Measurements from ENCODE around the gene RPS27.

Gene RPS27

DNA sequence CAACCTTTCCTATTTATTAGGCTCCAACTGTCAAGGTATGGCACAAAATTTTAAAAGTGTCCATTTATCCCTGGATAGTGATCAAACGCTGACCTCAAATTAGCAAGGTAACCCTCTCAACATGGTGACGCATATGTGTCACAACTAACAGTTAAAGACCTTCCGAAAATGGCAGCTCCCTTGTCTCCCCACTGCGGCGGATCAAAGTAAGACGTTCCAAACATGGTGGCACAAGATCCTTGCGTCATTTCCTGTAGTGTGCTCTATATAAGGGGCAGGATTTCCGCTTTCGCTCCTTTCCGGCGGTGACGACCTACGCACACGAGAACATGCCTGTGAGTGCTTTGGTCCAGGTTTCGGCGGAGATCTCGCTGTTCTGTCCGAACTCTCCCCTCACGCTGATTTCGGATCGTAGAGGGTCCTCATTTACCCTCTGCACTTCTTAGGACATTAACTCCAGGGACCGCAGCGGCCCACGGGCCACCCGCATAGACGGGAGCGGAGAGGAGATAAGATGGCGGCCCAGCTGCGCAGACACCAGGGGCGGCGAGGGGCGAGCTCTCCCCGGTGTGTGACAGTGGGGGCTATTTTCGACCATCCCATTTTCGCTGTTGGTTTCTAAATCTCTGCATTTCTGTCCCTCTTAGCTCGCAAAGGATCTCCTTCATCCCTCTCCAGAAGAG, at the start of gene RPS27:
TSS of gene RPS27 (plus strand) at position 295 of the 683 bp plus-strand sequence. CDS start at position 330, 35 bp downstream.
- DNase-seq = peak; percentile 100

DNA sequence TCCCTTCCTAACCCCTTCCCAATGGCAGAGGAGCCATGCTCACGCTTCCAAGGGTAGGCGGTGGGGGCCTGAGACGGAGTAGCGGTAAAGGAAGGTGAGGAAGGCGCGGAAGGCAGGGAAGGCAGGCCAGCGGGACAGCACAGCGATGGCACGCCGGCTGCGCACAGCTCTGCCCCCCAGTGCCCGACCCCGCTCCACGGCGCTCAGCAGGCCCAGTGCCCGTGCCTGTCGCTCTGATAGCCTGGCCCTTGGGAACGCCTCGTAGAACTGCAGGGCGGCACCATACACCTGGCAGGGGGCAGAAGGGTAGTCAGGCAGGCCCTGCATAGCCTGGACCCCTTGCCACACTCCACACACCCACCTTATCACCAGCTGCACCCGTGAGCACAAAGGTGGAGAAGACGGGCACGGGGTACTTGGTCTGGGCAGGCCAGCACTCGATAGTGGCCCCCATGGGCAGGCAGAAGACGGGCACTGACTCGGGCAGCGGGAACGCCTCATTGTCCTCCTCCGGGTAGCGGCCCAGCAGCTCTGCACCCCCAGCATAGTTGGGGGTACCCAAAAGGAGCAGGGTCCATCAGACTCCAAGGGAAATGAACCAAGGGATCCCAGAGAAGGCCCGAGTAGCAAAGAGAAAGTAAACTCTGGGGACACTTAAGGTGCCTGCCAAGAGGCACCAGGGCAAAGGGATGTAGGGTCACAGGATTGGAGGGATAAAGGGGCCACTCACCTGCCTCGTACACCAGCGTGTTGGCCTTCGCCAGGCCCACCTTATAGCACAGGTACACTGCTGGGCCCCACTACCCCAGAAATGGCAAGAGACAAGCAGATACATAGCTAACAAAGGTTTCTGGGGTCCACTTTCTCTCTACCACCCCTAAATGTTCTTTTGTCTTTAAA, 48.5 kb upstream of the RPS27 start:
- DNase-seq = no peak

DNA sequence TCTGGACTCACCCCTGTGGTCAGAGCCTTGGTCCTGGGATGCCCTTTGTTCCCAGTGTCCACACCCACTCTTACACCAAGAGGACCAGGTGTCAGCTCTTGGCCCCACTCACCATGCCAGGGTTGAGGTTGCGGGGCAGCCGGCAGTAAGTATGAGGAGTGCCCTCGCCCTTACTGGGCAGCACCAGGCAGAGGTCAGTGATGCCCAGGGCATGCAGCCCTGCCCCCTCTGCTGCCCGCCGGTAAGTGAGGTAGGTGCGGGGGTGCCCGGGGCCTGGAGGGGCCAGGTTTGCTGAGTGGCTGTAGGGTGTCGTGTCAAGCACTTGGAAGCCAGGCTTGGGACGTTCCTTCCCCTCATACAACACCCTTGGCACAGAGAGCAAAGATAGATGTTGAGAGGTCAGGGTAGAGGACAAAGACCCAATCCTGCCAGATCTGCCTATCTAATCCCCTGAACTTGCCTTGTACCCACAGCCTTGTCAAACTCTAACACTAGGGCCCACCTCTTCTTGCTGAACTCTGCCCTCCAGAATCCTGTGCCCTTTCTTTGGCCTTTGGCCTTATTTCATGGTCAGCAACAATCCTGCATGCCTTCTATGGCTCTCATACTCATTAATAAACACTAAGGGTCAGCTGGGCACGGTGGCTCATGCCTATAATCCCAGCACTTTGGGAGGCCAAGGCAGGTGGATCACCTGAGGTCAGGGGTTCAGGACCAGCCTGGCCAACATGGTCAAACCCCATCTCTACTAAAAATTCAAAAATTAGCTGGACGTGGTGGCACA, 47.6 kb upstream of the RPS27 start:
- DNase-seq = no peak

DNA sequence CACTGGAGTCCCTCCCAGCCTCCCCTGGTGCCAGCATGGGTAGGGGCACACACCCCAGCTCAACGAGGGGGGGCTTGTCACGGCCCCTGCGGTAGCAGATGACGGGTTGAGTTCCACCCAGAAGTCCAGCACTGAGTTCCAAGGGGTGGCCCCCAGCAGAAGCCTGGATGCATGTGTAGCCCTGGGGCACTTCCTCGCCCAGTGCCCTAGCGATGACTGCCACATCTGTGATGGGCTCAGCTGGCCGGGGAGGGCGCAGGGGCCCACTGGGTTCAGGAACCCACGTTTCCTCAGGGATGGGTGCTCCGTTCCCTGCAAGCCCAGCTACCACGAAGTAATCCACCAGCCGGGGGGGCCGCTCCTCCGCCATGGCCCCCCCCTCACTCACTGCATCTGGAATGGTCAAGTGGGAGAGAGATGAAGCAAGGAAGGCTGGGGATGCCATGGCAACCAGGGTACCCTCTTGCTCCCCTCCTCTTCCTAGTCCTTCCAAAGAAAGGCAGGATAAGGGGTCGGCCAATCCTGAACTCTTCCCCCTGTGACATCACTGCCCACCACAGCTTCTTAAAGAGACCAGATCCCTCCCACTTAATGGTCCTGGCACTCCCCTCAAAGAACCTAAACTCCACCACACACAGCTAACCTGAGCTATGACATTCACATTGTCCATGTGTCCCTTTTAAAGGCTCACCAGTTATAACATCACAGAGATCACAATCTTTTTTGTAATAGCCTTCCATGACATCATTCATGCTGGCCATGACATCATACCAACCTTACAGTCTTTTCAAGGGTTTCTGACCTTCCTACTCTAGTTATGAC, 46.3 kb upstream of the RPS27 start:
- no peak for DNase-seq

DNA sequence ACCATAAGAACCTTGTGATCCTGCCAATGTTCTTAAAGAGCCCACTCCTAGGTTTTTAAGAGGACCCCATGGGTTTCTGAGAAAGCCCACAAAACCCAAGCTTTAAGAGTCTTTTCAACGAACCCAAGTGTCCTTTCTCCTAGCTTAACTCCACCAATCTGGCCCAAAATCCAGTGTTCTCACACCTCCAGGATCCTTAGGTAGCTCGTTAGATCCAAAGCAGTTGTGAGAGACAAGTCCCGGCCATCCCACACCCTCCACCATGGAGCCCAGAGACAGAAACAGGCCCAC, 45.8 kb upstream of the RPS27 start:
- no peak for DNase-seq

DNA sequence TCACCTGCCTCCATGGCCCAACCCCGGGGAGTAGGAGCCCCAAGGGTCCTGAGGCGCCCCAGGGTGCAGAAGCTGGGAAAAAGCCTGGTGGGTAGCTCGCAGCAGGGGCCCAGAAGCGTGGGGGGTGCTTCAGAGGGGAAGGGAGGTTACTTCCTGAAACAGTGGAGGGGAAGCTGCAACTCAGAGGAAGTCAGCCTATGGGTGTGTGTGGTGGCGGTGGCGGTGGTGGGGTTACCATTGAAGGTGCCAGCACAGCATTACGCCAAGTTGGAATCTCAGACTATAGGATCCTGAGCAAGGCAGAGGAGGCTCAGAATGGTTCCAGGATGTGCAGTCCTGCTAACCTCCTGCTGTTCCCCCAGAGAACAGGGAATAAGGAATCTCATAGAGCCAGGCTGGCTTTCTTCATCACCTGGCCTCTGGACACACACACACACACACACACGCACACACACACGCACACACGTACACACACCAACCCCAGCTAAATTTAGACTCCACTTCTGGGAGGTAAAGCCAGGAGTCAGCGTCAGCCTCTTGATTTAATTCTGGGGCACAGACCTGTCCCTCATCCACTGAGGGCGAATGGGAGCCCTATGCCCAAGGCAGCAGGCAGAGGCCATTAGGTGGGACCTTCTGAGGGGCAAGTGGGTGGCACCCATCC, 45.3 kb upstream of the RPS27 start:
- peak; percentile 59 for DNase-seq

DNA sequence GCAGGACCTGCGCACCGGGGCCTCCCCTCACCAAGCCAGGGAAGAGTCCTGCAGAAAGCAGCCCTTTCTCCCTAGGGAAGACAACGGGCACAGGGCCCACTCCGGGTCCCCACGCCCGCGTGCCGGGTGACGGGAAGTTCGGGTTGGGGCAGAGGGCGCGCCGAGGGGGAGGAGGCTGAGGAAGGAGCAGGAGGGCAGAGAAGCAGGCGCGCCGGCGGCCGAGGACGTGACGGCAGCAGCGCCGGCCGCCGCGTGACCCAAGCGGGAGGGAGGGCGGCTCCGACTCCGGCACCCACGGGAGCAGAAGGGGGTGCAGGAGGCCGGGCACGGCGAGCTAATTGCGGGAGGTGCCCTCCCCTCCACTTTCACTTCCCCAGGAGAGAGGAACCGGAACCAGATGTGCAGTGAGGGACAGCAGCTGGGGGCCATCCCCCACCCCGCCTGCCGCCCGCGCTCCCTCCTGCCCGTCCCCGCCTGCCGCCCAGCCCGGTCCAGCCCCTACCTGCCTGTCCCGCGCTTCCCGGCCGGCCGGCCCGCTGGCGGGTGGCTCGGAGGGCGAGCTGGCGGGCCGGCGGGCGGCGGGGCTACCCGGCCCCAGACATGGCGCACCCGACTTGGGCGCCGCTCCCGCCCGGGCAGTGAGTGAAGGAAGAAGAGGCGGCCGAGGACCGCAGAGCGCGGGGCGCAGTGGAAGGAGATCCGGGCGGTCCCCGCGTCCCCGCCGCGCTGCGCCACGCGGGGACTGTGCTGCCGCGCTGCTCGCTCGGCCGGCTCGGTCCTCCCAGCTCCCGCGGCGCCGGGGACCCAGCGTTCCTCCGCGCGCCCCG, 44.6 kb upstream of the RPS27 start:
- DNase-seq = peak; percentile 64

DNA sequence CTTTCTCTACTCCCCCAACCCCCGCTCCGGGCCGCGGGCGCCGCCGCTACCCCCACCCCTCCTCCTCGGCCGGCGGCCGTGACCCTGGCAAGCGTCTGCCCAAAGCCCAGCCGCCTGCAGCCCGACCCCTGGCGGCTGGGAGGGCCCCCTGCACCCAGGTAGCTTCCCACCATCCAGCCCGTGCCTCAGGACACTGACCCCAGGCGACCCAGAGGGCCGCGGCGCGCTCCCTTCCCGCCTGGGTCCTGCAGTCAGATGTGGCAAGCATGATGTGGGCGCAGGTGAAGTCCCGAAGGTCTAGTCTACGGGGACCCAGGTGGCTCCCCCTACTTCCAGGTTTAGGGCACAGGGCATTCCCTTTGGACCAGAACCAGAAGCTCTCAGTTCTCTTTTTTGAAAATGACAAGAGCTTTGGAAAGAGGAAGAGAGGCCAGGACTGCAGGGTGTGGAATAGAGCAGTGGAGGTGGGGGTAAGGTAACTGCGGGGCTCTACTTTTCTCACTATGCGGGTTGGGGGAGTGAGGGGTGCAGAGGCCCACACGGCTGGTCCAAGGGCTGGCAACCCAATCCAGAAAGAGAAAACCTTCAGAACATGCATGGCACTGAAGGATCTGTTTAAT, 43.8 kb upstream of the RPS27 start, which contains the start of gene DENND4B:
TSS of gene DENND4B (minus strand) at position 97 of the 620 bp plus-strand sequence. CDS start 2,344 bp downstream, outside the sequence.
- DNase-seq = peak; percentile 90

DNA sequence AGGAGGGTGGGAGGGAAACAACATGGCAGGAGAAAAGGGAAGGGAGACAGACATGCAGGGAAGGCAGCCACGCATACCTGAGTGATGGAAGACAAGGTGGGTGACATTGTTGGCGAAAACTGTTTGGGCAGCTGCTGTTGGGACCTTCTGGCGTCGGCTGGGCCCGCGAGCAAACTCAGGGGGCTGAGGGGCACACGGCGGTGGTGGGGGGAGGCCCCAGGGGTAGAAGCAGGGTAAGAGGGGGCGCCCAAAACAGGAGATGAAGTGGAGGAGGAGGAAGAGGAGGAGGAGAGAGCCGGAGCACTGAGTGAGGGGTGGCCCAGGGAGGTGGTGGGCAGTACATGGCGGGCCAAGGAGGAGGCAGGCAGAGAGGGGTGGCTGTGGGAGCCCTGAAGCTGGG, 39.4 kb upstream of the RPS27 start:
- DNase-seq = no peak

DNA sequence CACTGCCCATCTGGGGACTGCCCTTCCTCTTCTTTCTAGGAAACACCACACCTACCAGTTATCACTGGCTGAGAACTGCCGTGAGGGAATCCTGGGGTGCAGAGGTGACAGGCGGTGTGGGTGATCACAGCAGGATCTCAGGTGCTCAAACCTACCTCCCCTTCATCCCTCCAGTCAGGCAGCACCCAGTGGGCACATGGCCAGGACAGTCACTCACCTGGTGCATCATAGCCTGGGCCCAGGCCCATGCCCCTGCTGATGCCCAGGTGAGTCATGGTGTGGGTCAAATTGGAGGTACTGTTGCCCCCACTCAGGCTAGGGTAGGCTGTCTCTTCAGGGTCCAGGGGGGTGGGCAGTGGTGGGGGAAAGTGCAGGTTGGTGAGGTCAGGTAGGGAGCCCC, 38.8 kb upstream of the RPS27 start:
- DNase-seq = no peak

DNA sequence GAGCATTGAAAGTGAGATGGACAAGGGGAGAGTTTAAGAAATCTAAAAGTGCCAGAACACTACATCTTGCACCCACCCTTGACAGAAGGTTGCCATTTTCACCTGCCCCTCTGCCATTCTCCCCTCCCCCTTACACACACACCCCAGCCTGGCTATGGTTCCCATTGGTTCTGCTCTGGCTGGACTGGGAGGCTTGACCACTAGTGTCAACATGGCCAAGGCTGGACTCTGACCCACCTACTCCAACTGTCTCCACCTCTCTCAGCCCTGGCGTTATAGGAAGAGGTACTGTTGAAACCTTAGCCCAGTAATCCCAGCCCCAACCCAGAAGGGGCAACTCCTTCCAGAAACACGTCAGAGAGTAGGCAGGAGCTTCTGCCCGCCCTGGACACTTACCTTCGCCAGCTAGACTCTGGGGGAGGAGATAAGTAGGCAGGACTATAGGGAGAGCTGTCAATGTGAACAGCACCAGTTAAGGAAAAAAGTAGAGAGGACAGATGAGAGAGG, 36.6 kb upstream of the RPS27 start:
- no peak for DNase-seq

DNA sequence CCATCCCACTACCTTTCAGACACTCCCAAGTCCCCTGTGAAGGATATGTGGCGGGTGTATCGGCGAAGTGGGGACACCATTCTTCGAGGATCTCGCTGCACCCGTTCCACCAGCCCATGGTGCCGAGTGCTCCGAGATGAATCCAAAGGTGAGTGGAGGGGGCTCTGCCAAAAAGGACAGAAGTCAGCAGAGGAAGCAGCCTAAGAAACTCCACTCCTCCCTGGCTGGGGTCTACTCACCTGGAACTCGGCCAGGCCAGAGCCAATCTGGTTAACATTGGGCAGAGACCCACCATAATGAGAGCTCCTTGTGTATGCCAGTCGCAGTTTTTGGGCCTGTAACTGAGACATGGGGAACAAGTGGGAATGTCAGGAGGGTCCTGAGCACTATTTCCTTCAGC, 35.7 kb upstream of the RPS27 start:
- DNase-seq = no peak

DNA sequence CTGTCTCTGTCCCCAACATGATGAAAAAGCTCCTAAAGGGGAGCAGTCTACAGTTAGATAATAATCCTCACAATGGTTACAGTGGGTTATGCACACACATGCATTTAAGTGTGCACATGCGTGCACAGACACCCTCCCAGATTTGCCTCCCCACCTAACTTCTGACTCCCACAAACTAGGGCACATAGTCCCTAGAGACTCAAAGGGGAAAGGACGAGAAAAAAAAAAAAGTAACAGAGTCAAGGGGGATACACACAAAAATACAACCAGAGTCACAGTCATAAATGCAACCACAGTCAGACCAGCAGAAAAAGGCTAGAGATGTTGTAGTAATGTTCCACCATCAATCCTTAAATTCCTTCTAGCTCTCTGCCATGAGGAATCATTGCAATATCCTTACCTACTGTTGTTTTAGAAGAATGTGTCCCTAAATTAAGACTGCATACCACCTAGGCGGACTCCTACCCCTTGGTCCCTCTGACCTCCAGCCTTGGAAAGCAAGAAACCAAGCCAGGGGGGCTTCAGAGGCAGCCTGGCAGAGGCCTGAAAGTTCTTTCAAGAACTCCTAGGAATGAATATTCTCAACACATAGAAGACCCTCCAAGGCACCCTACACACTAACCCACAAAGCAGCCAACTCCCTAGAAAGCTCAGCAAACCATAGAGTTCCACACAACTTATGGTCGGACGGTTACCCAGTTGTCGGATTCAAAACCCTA, 33.4 kb upstream of the RPS27 start:
- no peak for DNase-seq

DNA sequence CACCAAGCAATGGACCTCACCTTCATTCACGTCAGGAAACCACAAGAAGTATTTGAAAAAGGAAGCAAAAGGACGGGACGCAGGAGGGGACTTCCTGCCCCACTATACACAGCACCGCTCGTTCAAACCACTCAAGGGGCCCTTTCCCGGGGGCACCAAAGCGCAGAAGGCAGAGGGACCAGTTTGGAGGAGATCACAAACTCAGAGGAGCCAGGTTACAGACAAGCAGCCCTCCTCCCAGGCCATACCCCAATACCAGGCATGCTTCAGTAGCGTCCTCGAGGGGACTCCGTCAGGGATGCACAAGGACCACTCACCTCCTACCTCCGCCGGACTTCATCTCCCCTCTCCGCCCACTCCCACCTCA, 32.8 kb upstream of the RPS27 start:
- no peak for DNase-seq

DNA sequence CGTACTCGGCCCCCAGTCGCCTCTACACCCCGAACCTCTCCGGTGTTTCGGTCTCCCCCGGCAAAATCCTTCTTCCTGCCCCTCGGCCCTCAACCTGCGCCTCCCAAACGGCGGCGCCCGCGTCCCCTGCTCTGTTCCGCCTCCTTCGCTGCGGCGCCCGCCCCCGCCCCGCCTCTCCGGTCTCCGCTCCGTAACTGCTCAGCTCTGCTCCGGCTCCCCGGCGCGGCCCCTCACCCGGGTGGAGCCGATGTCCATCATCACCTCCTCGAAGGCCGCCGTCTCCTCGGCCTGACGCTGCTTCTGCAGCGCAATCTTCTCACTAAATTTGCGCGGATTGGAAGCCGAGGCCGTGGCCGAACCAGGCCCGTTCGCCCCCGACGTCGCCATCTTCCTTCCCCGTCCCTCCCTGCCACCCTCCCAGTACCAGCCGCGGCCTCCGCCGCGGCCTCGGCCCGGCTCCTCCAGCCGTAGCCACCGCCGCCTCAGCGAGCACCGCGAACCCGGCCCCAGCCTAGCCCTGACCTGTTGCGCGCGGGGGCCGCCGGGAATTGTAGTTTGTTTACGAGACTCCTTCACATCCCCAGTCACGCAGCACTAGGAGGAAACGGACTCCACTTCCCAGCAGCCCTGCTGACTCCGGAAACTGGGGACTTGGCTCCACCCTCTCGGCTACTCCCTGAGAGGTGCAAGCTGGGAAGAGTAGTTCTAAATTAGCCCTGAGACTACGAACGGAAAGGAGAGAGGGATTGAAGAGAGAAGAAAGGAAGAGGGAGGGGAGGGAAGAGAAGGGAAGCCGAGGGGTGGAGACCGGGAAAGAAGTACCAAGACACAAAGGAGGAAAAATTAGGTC, 32.2 kb upstream of the RPS27 start, which contains the start of gene CRTC2:
TSS of gene CRTC2 (minus strand) at position 502 of the 850 bp plus-strand sequence. CDS start at position 387, 115 bp downstream.
- peak; percentile 100 for DNase-seq

DNA sequence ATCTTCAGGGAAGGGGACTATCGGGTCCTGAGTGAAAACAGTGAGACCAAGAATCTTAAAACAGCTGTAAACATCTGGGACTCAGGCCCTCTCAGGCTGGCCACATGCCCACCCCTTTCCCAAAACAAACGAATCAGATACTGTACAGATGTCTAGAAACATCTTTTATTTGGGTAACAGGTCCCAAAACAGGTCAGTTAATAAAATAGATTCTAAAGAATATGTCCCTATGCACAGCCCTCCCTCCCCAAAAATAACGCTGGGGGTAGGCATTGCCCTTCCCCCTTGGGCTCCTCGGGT, 31.7 kb upstream of the RPS27 start:
- no peak for DNase-seq

DNA sequence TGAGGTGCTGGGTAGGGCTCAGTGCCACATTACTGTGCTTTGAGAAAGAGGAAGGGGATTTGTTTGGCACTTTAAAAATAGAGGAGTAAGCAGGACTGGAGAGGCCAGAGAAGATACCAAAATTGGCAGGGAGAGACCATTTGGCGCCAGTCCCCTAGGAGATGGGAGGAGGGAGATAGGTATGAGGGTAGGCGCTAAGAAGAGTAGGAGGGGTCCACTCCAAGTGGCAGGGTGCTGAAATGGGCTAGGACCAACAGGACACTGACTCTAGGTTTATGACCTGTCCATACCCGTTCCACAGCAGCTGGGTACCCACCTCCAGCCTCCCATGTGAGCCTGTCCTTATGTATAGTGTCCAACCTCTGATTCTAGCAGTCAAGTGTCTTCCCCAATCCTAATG, 31.1 kb upstream of the RPS27 start:
- DNase-seq = no peak

DNA sequence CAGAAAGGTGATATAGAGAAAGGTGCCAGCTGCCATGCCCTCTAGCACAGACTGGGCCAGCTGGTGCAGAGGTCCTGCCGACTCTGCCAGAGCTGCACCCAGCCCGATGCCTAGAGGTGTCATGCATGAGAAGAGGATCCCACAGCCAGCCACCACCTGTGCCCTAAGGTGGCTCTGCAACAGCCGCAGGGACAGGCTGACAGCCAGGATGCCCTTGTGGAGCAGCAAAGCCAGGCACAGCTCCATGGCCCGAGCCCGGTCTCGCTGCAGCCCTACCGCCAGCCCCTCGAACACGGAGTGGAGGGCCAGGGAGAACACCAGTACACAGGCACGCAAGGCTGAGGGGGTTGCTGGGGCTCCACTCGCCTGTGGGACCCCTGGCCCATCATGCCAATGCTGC, 30.4 kb upstream of the RPS27 start:
- DNase-seq = no peak

DNA sequence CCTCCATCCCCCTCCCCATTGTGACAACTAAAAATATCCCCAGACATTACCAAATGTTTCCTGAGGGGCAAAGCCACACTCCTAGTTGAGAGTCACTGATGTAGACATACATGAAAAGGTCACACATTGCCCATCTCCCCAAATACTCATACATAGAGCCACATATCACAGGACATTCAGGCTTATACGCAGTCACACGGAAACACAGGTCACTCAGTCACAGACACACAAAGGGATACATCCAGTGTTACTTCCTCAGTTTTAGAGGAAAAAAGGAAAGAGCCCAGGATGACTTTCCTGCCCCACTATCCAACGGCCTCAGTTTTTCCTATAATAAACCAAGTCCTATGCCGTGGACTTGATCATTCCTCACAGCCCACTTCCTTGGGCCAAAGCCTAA, 29.1 kb upstream of the RPS27 start:
- DNase-seq = no peak

Measured in NCI-H345 (cell line).